ENCODE results near the gene ZSCAN12. TPM values are rescaled to one million over a fixed set of nuclear protein-coding genes. Genes with fewer than 3 reads are reported as not detected.

ZSCAN12 gene
- total and polyA plus RNA-seq, 10 of the 15 experiments (the other 5 are each of a cell fraction or from before 2014, with no cell fraction given) = 1.2 to 12.2 (median 7.4) TPM

- TF ChIP-seq YY1 (IDR thresholded peaks at IDR 0.05; ENCODE audit: low read depth, low read length) (no peak), SP1 (IDR thresholded peaks at IDR 0.05; ENCODE audit: low read depth, low read length) (peak; percentile 43), RFX5 (IDR thresholded peaks at IDR 0.05; ENCODE audit: low read depth, low read length) (peak; percentile 25; the same call in 1 of the 2 replicates), KLF5 (IDR thresholded peaks at IDR 0.05; ENCODE audit: partially characterized antibody) (no peak), SMAD5 (IDR thresholded peaks at IDR 0.05; ENCODE audit: low read depth) (no peak), BACH1 (IDR thresholded peaks at IDR 0.05; ENCODE audit: borderline replicate concordance) (0 out of 2 replicates have a peak, but pooled peaks have one; percentile 38), EP300 (IDR thresholded peaks at IDR 0.05; ENCODE audit: borderline replicate concordance in 1 of 2, control insufficient read depth in 1 of 2, low read depth in 2 of 2, low read length in 2 of 2) (peak; percentile 72 to 74; a peak in 2 of 4 replicates), FOXK2 (IDR thresholded peaks at IDR 0.05) (peak; percentile 48), HDAC2 (IDR thresholded peaks at IDR 0.05) (no peak), NFYA (IDR thresholded peaks at IDR 0.05; ENCODE audit: borderline replicate concordance, low read depth, low read length) (no peak), E4F1 (IDR thresholded peaks at IDR 0.05; ENCODE audit: borderline replicate concordance, partially characterized antibody) (no peak), IRF5 (IDR thresholded peaks at IDR 0.05; ENCODE audit: borderline replicate concordance) (no peak), PBX3 (IDR thresholded peaks at IDR 0.05; ENCODE audit: insufficient replicate concordance, low read depth, low read length) (no peak), PML (IDR thresholded peaks at IDR 0.05; ENCODE audit: low read length) (no peak; the same call in 1 of the 2 replicates), YBX1 (IDR thresholded peaks at IDR 0.05) (no peak), LARP7 (IDR thresholded peaks at IDR 0.05) (no peak), SREBF1 (IDR thresholded peaks at IDR 0.05; ENCODE audit: low read length) (no peak), EGR1 (IDR thresholded peaks at IDR 0.05; ENCODE audit: borderline replicate concordance in 1 of 2, low read depth in 2 of 2, low read length in 2 of 2) (no peak), IRF4 (IDR thresholded peaks at IDR 0.05; ENCODE audit: low read depth, low read length) (peak; percentile 67; the same call in 1 of the 2 replicates), NR2C1 (IDR thresholded peaks at IDR 0.05) (peak; percentile 65)
- TF ChIP-seq, protein P1, sequence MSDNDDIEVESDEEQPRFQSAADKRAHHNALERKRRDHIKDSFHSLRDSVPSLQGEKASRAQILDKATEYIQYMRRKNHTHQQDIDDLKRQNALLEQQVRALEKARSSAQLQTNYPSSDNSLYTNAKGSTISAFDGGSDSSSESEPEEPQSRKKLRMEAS (IDR thresholded peaks at IDR 0.05; ENCODE audit: low read depth, low read length) = peak; percentile 80; the same call in 1 of the 2 replicates
- TF ChIP-seq, protein P2, sequence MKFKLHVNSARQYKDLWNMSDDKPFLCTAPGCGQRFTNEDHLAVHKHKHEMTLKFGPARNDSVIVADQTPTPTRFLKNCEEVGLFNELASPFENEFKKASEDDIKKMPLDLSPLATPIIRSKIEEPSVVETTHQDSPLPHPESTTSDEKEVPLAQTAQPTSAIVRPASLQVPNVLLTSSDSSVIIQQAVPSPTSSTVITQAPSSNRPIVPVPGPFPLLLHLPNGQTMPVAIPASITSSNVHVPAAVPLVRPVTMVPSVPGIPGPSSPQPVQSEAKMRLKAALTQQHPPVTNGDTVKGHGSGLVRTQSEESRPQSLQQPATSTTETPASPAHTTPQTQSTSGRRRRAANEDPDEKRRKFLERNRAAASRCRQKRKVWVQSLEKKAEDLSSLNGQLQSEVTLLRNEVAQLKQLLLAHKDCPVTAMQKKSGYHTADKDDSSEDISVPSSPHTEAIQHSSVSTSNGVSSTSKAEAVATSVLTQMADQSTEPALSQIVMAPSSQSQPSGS (IDR thresholded peaks at IDR 0.05; ENCODE audit: low read length) = 0 out of 2 replicates have a peak, but pooled peaks have one; percentile 29
These were observed 16.1 kb downstream of the ZSCAN12 start (continued) for GRCh38 chr6:28383235-28384142.

Measured in GM12878 (cell line).